H1 (cell line): ENCODE measurements around the gene MYLK2. TPM values are rescaled to one million over a fixed set of nuclear protein-coding genes. Genes with fewer than 3 reads are reported as not detected.

ENCODE experiments used
- BRCA1 ChIP-seq: IDR thresholded peaks from 2 replicates; pipeline ENCODE4 v1.6.1; 2012; ENCODE audit warnings: low read depth, low read length, improper control_type of control experiment
- EP300 ChIP-seq, 2 experiments: IDR thresholded peaks; 1 replicate in 1 of 2; 2 replicates in 1 of 2; pipeline ENCODE4 v1.6.1; 2011 to 2012; ENCODE audit warnings: low read depth in 2 of 2, low read length in 2 of 2, mild to moderate bottlenecking in 2 of 2, borderline replicate concordance in 1 of 2, inconsistent platforms in 1 of 2, moderate library complexity in 1 of 2
- KDM5A ChIP-seq: fragments of 200-600 bp; IDR thresholded peaks from 2 replicates; pipeline ENCODE4 v1.7.1; 2012; ENCODE audit warnings: mild to moderate bottlenecking, low read length, inconsistent platforms, mixed read lengths
- MAFK ChIP-seq: IDR thresholded peaks from 2 replicates; pipeline ENCODE4 v1.6.1; 2012; ENCODE audit warnings: low read depth, mild to moderate bottlenecking, improper control_type of control experiment, low read length
- SIX5 ChIP-seq: IDR thresholded peaks from 2 replicates; pipeline ENCODE4 v1.6.1; 2011; ENCODE audit warnings: mild to moderate bottlenecking, low read depth, low read length
- polyA plus RNA-seq, 7 experiments: library from polyadenylated mRNA; depleted of rRNA in 3 of 7; stranded (reverse) in 5 of 7; unstranded in 2 of 7; fragments of >200 nt in 5 of 7; fragments of 200-250 nt in 2 of 7; gene quantifications; 1 replicate in 5 of 7; 2 replicates in 1 of 7; 4 replicates in 1 of 7; pipeline versions ENCODE4 v1.2.1 to v1.2.3, GENCODE V29; 2011 to 2013; ENCODE audit warnings: missing spikeins in 2 of 7, mixed read lengths in 2 of 7
- total RNA-seq: library from RNA; stranded (reverse); fragmentation: NEBNext Ultra II Directional; extraction: Animal tissue kit (Norgen Biotek cat#: 25700); gene quantifications from 2 replicates; pipeline ENCODE4 v1.2.1, GENCODE V29; 2021

The MYLK2 gene
- total and polyA plus RNA-seq, 2 of the 8 experiments (the other 6 are each of a cell fraction or from before 2014, with no cell fraction given) = 0.22 to 0.26 TPM

DNA sequence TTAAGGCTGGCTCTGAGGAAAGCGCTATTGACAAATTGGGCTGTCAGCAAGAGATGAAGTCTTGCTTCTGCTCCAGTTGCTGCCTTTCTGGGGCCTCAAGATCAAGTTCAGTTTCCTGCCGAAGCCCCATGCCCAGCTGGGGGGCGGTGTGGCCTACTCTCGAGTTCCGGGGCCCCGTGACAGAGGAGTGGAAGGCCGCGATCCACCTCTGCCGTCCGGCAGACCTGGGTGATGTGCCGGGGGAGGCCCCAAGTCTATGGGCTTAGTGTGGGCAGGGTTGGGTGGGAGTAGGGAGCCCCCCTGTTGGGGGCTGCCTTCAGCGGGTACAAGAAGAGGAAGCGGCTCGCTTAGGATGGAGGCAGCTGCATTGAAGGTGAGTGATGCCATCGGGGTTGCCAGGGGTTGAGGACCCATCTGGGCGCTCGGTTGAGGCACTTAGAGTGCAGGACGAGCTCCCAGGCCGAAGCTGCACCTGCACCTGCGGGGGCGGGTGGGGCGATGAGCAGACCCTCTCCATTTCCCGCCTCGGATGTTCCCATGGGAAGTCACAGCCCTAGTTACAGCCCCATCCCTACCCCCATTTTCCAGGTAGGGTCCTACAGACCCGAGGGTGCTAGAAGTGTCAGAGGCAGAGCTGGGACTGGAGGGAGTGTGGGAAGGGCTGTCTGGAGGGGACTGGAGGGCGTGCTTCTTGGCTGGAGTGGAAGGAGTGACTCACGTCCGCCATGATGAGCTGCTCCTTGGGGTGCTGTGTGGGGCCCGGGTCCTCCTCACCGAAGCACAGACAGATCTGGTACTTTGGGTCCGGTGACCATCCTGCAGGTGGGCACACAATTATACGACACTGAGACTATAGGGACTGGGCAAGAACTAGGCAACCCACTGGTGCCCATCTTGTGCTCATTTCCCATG lies 29.2 kb downstream of the MYLK2 start (continued):
- TF ChIP-seq EP300 (IDR thresholded peaks at IDR 0.05; ENCODE audit: borderline replicate concordance in 1 of 2, low read depth in 2 of 2, low read length in 2 of 2) = no peak
- no peak for TF ChIP-seq BRCA1
- TF ChIP-seq KDM5A = no peak
- no peak for TF ChIP-seq MAFK
- TF ChIP-seq SIX5 = no peak
- TF ChIP-seq, all 59 proteins: peak for 0
